ENCODE measurements around the gene LRRC75A. TPM values are rescaled to one million over a fixed set of nuclear protein-coding genes. Genes with fewer than 3 reads are reported as not detected.
"Not testable (repeated sequence)": the region's sequence is repeated elsewhere in the genome, so short reads cannot be mapped to it uniquely, and the experiment has no call there.

LRRC75A gene
- total RNA-seq, 1 donor, result 6.1 TPM

GRCh38 chr17:16455997-16456741, 35.8 kb downstream of the LRRC75A start:
- H3K4me3 ChIP-seq (ENCODE audit: low read depth, low read length), result no peak overlapping the region
- no peak for DNase-seq (ENCODE audit: low read depth)
- TF ChIP-seq CTCF (IDR thresholded peaks at IDR 0.05; ENCODE audit: insufficient read depth, low read length), result no peak

- no peak for DNase-seq (ENCODE audit: low read depth)
- no peak for TF ChIP-seq CTCF (IDR thresholded peaks at IDR 0.05; ENCODE audit: insufficient read depth, low read length)
- H3K4me3 ChIP-seq (ENCODE audit: low read depth, low read length), result no peak overlapping the region
Measured at GRCh38 chr17:16453493-16453851, 38.5 kb downstream of the LRRC75A start.

GRCh38 chr17:16452268-16452667, 39.7 kb downstream of the LRRC75A start:
- not testable (repeated sequence) for H3K4me3 ChIP-seq (ENCODE audit: low read depth, low read length); DNase-seq (ENCODE audit: low read depth)

GRCh38 chr17:16450028-16450427, 42.0 kb downstream of the LRRC75A start:
- no peak for TF ChIP-seq CTCF (IDR thresholded peaks at IDR 0.05; ENCODE audit: insufficient read depth, low read length)
- DNase-seq (ENCODE audit: low read depth), result no peak
- H3K4me3 ChIP-seq (ENCODE audit: low read depth, low read length), result no peak overlapping the region

GRCh38 chr17:16449121-16449570, 42.8 kb downstream of the LRRC75A start:
- peak; percentile 55 for DNase-seq (ENCODE audit: low read depth)
- TF ChIP-seq CTCF (IDR thresholded peaks at IDR 0.05; ENCODE audit: insufficient read depth, low read length), result no peak
- H3K4me3 ChIP-seq (ENCODE audit: low read depth, low read length), result no peak overlapping the region

GRCh38 chr17:16448490-16448889, 43.5 kb downstream of the LRRC75A start:
- DNase-seq (ENCODE audit: low read depth), result no peak
- TF ChIP-seq CTCF (IDR thresholded peaks at IDR 0.05; ENCODE audit: insufficient read depth, low read length), result no peak
- H3K4me3 ChIP-seq (ENCODE audit: low read depth, low read length), result no peak overlapping the region

- TF ChIP-seq CTCF (IDR thresholded peaks at IDR 0.05; ENCODE audit: insufficient read depth, low read length), result no peak
- H3K4me3 ChIP-seq (ENCODE audit: low read depth, low read length), result no peak overlapping the region
- DNase-seq (ENCODE audit: low read depth), result no peak
Measured at GRCh38 chr17:16447676-16448075, 44.3 kb downstream of the LRRC75A start.
